K562 (cell line): ENCODE results near the gene MAP3K2. TPM values are rescaled to one million over a fixed set of nuclear protein-coding genes. Genes with fewer than 3 reads are reported as not detected.

ENCODE experiments used
- ARID1B ChIP-seq: fragments of 450-650 bp; IDR thresholded peaks from 2 replicates; pipeline ENCODE4 v1.6.1; 2016; ENCODE audit warnings: antibody characterized with exemption, mild to moderate bottlenecking, inconsistent platforms
- E2F3 ChIP-seq: fragments of 250-450 bp; sonication (Bioruptor Pico); IDR thresholded peaks from 2 replicates; pipeline ENCODE4 v1.4.0; 2020; ENCODE audit warnings: mild to moderate bottlenecking
- FOSL1 ChIP-seq: fragments of 200-800 bp; sonication (Bioruptor generic); conservative IDR thresholded peaks from 2 replicates; pipeline ENCODE4 v1.6.1; 2016; ENCODE audit warnings: missing genetic modification characterization, missing compliant biosample characterization
- FOXK1 ChIP-seq: sonication (generic); formaldehyde crosslinking; IDR thresholded peaks from 2 replicates; pipeline ENCODE4 v1.8.0; 2022; ENCODE audit warnings: missing genetic modification reagents, mild to moderate bottlenecking, borderline replicate concordance
- PML ChIP-seq: IDR thresholded peaks from 2 replicates; pipeline ENCODE4 v1.6.1; 2012; ENCODE audit warnings: low read length, inconsistent platforms
- RCOR1 ChIP-seq, 2 experiments: IDR thresholded peaks; 2 replicates each; pipeline ENCODE4 v1.6.1; 2012; ENCODE audit warnings: low read depth in 2 of 2, low read length in 2 of 2, borderline replicate concordance in 1 of 2, improper control_type of control experiment in 1 of 2
- SRF ChIP-seq, 2 experiments: fragments of 250-450, 450-650 bp in 1 of 2; sonication (Bioruptor Pico) in 1 of 2; sonication (generic) in 1 of 2; formaldehyde crosslinking; IDR thresholded peaks; 2 replicates each; pipeline versions ENCODE4 v1.5.0 to v1.5.1; 2020 to 2022; ENCODE audit warnings: mild to moderate bottlenecking in 1 of 2, missing genetic modification reagents in 1 of 2
- TAF15 ChIP-seq: fragments of 200-400 bp; formaldehyde crosslinking; IDR thresholded peaks from 2 replicates; pipeline ENCODE4 v1.6.1; 2017; ENCODE audit warnings: mild to moderate bottlenecking, low read depth, low read length, moderate library complexity
- TEAD4 ChIP-seq, 2 experiments: sonication (generic) in 1 of 2; formaldehyde crosslinking in 1 of 2; IDR thresholded peaks; 2 replicates each; pipeline versions ENCODE4 v1.6.1 to v1.8.0; 2012 to 2022; ENCODE audit warnings: borderline replicate concordance in 1 of 2, inconsistent platforms in 1 of 2, low read length in 1 of 2, mild to moderate bottlenecking in 1 of 2, missing genetic modification reagents in 1 of 2
- ZBTB1 ChIP-seq: sonication (generic); formaldehyde crosslinking; IDR thresholded peaks from 2 replicates; pipeline ENCODE4 v1.8.1; 2023; ENCODE audit warnings: missing genetic modification reagents, low read depth, mild to moderate bottlenecking, borderline replicate concordance
- ZC3H4 ChIP-seq: sonication (generic); formaldehyde crosslinking; IDR thresholded peaks from 2 replicates; pipeline ENCODE4 v1.9.0; 2021; ENCODE audit warnings: missing genetic modification reagents, borderline replicate concordance
- ZC3H8 ChIP-seq: fragments of 450-650 bp; IDR thresholded peaks from 2 replicates; pipeline ENCODE4 v1.6.1; 2017
- ZNF140 ChIP-seq: fragments of 250-450 bp; sonication (Bioruptor Pico); IDR thresholded peaks from 2 replicates; pipeline ENCODE4 v1.8.0; 2021; ENCODE audit warnings: moderate library complexity, mild to moderate bottlenecking, inconsistent platforms
- polyA plus RNA-seq, 8 experiments: library from polyadenylated mRNA; depleted of rRNA in 4 of 8; stranded (reverse) in 5 of 8; unstranded in 3 of 8; fragments of >200 nt; fragmentation: Nextera tagmentation in 2 of 8; fragmentation: Illumina TruSeq in 1 of 8; extraction: Ambion mirVana in 2 of 8; extraction: Trizol in 1 of 8; gene quantifications; 2 replicates each; pipeline versions ENCODE4 v1.2.1 to v1.2.3, GENCODE V29; 2011 to 2014; ENCODE audit warnings: inconsistent platforms in 1 of 8, missing spikeins in 1 of 8
- total RNA-seq, 7 experiments: library from RNA; depleted of rRNA in 6 of 7; stranded (reverse); fragments of >200 nt in 6 of 7; fragmentation: Illumina TruSeq in 2 of 7; extraction: Trizol in 2 of 7; gene quantifications; 2 replicates each; pipeline versions ENCODE4 v1.2.1 to v1.2.3, GENCODE V29; 2011 to 2021; ENCODE audit warnings: low replicate concordance in 1 of 7
- TF ChIP-seq, protein P1 (sequence below): conservative IDR thresholded peaks from 2 replicates; pipeline ENCODE4 v1.6.1; 2011; ENCODE audit warnings: low read depth, mild to moderate bottlenecking, low read length; ENCODE audit not compliant: control insufficient read depth
- TF ChIP-seq, protein P2 (sequence below): fragments of 450-650 bp; IDR thresholded peaks from 2 replicates; pipeline ENCODE4 v1.6.1; 2016; ENCODE audit warnings: mild to moderate bottlenecking, moderate library complexity

Gene MAP3K2
- total and polyA plus RNA-seq, 9 of the 15 experiments (the other 6 are each of a cell fraction or from before 2014, with no cell fraction given): 1.2 to 14.2 (median 5.7) TPM

DNA sequence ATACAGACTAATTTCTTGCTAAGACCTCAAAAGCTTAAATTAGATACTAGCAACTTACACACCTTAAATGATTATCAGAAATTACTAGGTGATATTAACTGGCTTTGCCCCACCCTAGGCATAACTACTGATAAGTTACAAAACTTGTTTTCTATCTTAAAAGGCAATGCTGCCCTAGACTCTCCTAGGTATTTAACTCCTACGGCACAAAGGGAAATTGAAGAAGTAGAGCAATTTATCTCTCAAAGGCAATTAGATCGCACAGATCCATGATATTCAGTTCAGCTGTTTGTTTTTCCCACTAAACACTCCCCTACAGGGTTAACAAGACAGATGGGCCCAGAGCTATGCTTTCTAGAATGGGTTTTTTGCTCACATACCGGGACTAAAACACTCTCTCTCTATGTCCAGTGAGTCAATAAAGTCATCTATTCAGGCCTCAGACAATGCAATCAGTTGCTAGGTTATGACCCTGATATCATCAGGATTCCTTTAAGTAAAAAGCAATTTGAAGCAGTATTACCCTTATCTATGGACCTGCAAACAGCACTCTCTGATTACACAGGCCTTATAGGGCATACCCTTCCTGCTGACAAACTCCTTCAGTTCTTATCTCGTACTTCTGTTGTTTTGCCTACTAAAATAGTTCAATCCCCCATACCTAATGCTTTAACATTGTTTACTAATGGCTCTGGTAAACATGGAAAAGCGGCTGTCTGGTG lies 14.3 kb downstream of the MAP3K2 start (continued):
- TF ChIP-seq, protein P1, sequence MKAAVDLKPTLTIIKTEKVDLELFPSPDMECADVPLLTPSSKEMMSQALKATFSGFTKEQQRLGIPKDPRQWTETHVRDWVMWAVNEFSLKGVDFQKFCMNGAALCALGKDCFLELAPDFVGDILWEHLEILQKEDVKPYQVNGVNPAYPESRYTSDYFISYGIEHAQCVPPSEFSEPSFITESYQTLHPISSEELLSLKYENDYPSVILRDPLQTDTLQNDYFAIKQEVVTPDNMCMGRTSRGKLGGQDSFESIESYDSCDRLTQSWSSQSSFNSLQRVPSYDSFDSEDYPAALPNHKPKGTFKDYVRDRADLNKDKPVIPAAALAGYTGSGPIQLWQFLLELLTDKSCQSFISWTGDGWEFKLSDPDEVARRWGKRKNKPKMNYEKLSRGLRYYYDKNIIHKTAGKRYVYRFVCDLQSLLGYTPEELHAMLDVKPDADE: no peak
- TF ChIP-seq PML (no peak), FOSL1 (tag) (peak; percentile 20; the same call in 1 of the 2 replicates), ZNF140 (CRISPR knock-in tag) (no peak), RCOR1 (IDR thresholded peaks at IDR 0.05; ENCODE audit: borderline replicate concordance in 1 of 2, low read depth in 2 of 2, low read length in 2 of 2) (peak in 1 of 2 experiments; percentile 67; a peak in 1 of 4 replicates), ARID1B (0 out of 2 replicates have a peak, but pooled peaks have one; percentile 28), E2F3 (CRISPR knock-in tag) (no peak), ZC3H4 (CRISPR knock-in tag) (no peak), TEAD4 (IDR thresholded peaks at IDR 0.05; ENCODE audit: low read length) (peak; percentile 66), TEAD4 (CRISPR knock-in tag; IDR thresholded peaks at IDR 0.05; ENCODE audit: borderline replicate concordance) (no peak), ZBTB1 (CRISPR knock-in tag) (no peak), ZC3H8 (no peak), FOXK1 (CRISPR knock-in tag) (no peak), SRF (CRISPR knock-in tag; IDR thresholded peaks at IDR 0.05) (peak in 1 of 2 experiments; percentile 58; a peak in 1 of 4 replicates), TAF15 (no peak)
- TF ChIP-seq, protein P2, sequence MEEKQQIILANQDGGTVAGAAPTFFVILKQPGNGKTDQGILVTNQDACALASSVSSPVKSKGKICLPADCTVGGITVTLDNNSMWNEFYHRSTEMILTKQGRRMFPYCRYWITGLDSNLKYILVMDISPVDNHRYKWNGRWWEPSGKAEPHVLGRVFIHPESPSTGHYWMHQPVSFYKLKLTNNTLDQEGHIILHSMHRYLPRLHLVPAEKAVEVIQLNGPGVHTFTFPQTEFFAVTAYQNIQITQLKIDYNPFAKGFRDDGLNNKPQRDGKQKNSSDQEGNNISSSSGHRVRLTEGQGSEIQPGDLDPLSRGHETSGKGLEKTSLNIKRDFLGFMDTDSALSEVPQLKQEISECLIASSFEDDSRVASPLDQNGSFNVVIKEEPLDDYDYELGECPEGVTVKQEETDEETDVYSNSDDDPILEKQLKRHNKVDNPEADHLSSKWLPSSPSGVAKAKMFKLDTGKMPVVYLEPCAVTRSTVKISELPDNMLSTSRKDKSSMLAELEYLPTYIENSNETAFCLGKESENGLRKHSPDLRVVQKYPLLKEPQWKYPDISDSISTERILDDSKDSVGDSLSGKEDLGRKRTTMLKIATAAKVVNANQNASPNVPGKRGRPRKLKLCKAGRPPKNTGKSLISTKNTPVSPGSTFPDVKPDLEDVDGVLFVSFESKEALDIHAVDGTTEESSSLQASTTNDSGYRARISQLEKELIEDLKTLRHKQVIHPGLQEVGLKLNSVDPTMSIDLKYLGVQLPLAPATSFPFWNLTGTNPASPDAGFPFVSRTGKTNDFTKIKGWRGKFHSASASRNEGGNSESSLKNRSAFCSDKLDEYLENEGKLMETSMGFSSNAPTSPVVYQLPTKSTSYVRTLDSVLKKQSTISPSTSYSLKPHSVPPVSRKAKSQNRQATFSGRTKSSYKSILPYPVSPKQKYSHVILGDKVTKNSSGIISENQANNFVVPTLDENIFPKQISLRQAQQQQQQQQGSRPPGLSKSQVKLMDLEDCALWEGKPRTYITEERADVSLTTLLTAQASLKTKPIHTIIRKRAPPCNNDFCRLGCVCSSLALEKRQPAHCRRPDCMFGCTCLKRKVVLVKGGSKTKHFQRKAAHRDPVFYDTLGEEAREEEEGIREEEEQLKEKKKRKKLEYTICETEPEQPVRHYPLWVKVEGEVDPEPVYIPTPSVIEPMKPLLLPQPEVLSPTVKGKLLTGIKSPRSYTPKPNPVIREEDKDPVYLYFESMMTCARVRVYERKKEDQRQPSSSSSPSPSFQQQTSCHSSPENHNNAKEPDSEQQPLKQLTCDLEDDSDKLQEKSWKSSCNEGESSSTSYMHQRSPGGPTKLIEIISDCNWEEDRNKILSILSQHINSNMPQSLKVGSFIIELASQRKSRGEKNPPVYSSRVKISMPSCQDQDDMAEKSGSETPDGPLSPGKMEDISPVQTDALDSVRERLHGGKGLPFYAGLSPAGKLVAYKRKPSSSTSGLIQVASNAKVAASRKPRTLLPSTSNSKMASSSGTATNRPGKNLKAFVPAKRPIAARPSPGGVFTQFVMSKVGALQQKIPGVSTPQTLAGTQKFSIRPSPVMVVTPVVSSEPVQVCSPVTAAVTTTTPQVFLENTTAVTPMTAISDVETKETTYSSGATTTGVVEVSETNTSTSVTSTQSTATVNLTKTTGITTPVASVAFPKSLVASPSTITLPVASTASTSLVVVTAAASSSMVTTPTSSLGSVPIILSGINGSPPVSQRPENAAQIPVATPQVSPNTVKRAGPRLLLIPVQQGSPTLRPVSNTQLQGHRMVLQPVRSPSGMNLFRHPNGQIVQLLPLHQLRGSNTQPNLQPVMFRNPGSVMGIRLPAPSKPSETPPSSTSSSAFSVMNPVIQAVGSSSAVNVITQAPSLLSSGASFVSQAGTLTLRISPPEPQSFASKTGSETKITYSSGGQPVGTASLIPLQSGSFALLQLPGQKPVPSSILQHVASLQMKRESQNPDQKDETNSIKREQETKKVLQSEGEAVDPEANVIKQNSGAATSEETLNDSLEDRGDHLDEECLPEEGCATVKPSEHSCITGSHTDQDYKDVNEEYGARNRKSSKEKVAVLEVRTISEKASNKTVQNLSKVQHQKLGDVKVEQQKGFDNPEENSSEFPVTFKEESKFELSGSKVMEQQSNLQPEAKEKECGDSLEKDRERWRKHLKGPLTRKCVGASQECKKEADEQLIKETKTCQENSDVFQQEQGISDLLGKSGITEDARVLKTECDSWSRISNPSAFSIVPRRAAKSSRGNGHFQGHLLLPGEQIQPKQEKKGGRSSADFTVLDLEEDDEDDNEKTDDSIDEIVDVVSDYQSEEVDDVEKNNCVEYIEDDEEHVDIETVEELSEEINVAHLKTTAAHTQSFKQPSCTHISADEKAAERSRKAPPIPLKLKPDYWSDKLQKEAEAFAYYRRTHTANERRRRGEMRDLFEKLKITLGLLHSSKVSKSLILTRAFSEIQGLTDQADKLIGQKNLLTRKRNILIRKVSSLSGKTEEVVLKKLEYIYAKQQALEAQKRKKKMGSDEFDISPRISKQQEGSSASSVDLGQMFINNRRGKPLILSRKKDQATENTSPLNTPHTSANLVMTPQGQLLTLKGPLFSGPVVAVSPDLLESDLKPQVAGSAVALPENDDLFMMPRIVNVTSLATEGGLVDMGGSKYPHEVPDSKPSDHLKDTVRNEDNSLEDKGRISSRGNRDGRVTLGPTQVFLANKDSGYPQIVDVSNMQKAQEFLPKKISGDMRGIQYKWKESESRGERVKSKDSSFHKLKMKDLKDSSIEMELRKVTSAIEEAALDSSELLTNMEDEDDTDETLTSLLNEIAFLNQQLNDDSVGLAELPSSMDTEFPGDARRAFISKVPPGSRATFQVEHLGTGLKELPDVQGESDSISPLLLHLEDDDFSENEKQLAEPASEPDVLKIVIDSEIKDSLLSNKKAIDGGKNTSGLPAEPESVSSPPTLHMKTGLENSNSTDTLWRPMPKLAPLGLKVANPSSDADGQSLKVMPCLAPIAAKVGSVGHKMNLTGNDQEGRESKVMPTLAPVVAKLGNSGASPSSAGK: no peak
